ENCODE results near the gene NAA10.
"Not testable (repeated sequence)": the region's sequence is repeated elsewhere in the genome, so short reads cannot be mapped to it uniquely, and the experiment has no call there.

The NAA10 gene

DNA sequence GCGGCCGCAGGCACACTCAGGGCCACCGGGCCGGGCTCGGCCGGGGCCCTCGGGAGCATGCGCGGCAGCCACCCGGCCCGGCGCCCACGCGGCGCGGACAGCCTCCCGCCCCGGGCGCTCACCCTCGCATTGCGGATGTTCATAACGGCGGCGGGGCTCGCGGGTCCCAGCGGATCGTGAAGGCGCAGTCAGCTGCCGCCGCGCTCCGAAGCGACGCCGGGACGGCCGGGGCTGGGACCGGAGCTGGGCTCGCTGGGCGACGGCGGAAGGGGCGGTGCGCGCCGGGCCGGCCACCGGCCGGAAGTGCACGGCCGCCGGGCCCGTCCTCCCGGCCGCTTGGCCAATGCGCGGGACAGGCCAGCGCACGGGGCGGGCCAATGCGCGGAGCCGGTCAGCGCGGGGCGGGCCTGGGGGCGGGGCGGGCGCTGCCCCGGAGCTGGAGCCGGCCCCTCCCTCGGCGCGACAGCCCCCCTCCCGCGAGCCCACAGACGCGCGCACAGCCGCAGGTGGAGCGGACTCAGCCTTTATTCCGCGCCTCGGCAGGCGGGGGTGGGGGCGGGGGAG is at the start of gene NAA10:
TSS of gene NAA10 (minus strand) at position 276 of the 564 bp plus-strand sequence. CDS start at position 143, 133 bp downstream.
- TF ChIP-seq, protein P1, sequence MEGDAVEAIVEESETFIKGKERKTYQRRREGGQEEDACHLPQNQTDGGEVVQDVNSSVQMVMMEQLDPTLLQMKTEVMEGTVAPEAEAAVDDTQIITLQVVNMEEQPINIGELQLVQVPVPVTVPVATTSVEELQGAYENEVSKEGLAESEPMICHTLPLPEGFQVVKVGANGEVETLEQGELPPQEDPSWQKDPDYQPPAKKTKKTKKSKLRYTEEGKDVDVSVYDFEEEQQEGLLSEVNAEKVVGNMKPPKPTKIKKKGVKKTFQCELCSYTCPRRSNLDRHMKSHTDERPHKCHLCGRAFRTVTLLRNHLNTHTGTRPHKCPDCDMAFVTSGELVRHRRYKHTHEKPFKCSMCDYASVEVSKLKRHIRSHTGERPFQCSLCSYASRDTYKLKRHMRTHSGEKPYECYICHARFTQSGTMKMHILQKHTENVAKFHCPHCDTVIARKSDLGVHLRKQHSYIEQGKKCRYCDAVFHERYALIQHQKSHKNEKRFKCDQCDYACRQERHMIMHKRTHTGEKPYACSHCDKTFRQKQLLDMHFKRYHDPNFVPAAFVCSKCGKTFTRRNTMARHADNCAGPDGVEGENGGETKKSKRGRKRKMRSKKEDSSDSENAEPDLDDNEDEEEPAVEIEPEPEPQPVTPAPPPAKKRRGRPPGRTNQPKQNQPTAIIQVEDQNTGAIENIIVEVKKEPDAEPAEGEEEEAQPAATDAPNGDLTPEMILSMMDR (IDR thresholded peaks at IDR 0.05; ENCODE audit: extremely low read depth, insufficient read depth, missing control alignments) = no peak
- in situ Hi-C loops (cut with MboI; ENCODE audit: low pct_unique_long_range_greater_than_20kb, low sequenced_read_pairs, unreplicated experiment) = loop anchor here (25.0 kb wide), 1 partner anchor 973 kb away; no protein-coding TSS in a partner anchor
- peak; percentile 97 for DNase-seq (ENCODE audit: low spot score)

DNA sequence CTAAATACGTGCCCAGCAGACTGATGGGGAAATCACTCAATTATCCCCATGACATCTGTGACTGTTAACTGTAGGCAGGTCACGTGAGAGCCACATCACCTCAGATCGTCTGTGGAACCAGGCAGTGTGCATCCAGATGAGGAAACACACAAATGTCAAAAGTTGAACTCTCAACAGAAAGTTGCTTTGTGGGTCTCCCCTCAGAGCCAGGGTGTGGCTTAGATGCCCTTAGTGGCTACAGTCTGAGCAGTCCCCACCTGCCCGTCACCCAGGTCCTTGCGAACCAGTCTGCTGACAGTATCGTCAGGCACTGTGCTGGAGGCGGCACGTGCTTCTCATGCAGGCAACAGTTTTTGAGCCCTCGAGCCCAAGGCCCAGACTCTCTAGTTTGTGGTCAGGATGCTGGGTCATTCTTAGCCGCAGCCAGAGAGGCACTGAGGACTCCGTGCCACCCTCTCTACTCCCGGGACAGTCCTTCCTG is 48.5 kb upstream of the NAA10 start:
- DNase-seq (ENCODE audit: low spot score) = no peak
- in situ Hi-C loops (cut with MboI; ENCODE audit: low pct_unique_long_range_greater_than_20kb, low sequenced_read_pairs, unreplicated experiment) = no loop called here
- TF ChIP-seq, protein P1 (IDR thresholded peaks at IDR 0.05; ENCODE audit: extremely low read depth, insufficient read depth, missing control alignments) = no peak

- in situ Hi-C loops (cut with MboI; ENCODE audit: low pct_unique_long_range_greater_than_20kb, low sequenced_read_pairs, unreplicated experiment) = no loop called here
- TF ChIP-seq, protein P1 (IDR thresholded peaks at IDR 0.05; ENCODE audit: extremely low read depth, insufficient read depth, missing control alignments) = no peak
- peak; percentile 54 for DNase-seq (ENCODE audit: low spot score)
Measured at GRCh38 chrX:153981771-153982533, 47.1 kb upstream of the NAA10 start.

- no peak for DNase-seq (ENCODE audit: low spot score)
- in situ Hi-C loops (cut with MboI; ENCODE audit: low pct_unique_long_range_greater_than_20kb, low sequenced_read_pairs, unreplicated experiment) = no loop called here
- TF ChIP-seq, protein P1 (IDR thresholded peaks at IDR 0.05; ENCODE audit: extremely low read depth, insufficient read depth, missing control alignments) = no peak
Measured at GRCh38 chrX:153981231-153981630, 46.4 kb upstream of the NAA10 start.

GRCh38 chrX:153980394-153980793 is 45.6 kb upstream of the NAA10 start:
- in situ Hi-C loops (cut with MboI; ENCODE audit: low pct_unique_long_range_greater_than_20kb, low sequenced_read_pairs, unreplicated experiment); DNase-seq (ENCODE audit: low spot score): not testable (repeated sequence)

DNA sequence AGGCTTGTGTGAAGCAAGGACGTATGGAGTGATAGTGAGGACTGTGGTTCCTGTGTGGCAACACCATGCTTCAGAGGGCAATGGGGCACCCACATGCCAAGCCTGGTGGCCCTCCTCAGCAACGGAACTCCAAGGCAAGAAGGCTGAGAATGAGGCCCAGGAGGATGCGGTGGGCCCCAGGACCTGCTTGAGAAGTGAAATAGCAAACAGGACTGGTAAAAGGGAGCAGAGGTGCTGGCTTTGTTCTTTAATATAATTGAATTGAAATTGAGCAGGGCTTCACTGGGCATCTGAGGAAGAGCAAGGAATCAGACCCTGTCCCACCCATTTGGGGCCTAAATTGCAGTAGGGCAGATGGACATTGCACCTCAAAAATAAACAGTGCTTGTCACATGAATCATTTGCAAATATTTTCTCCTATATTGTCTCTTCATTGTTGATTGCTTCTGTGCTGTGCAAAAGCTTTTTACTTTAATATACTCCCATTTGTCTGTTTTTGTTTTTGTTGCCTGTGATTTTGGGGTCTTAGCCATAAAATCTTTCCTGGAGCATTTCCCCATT is 40.0 kb upstream of the NAA10 start:
- TF ChIP-seq, protein P1 (IDR thresholded peaks at IDR 0.05; ENCODE audit: extremely low read depth, insufficient read depth, missing control alignments) = no peak
- in situ Hi-C loops (cut with MboI; ENCODE audit: low pct_unique_long_range_greater_than_20kb, low sequenced_read_pairs, unreplicated experiment) = no loop called here
- DNase-seq (ENCODE audit: low spot score) = no peak
